ENCODE measurements around the gene MYPN.
A peak's percentile ranks its signal among the peaks of the same experiment; 100 is the strongest.

MYPN gene

DNA sequence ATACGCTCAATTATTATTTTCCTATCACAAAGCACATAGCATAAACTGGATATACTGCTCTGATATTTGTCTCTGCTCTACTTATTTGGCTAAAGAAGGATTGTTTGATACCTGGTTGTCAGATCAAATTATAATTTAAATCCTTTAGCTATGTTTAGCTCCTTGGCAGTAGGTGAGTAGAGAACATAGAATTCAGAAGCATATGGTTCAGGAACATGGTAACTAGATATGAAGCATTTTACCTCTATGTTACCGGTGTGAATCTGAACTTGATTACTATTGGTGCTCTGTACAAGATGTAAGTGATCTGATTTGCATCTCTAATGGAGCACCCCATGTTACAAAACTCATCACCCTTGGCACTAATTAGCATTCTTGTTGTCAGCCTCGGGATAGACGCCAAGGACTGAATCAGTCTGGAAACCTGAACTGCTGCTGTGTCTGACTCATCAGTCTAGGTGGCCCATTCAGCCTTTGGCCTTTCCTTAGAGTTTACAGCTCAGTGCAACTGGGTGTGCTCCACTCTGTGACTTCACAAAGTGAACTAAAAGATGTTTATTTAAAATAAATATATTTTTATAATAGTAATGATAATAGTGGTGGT, 12.3 kb upstream of the MYPN start:
- DNase-seq (ENCODE audit: extremely low read depth, low read depth), result peak; percentile 78
- no peak for TF ChIP-seq CTCF (IDR thresholded peaks at IDR 0.05; ENCODE audit: low read depth, low read length)

GRCh38 chr10:68099736-68100135, 9.6 kb upstream of the MYPN start:
- TF ChIP-seq CTCF (IDR thresholded peaks at IDR 0.05; ENCODE audit: low read depth, low read length), result no peak
- no peak for DNase-seq (ENCODE audit: extremely low read depth, low read depth)

GRCh38 chr10:68101066-68101465, 8.2 kb upstream of the MYPN start:
- DNase-seq (ENCODE audit: extremely low read depth, low read depth), result no peak
- no peak for TF ChIP-seq CTCF (IDR thresholded peaks at IDR 0.05; ENCODE audit: low read depth, low read length)

- DNase-seq (ENCODE audit: extremely low read depth, low read depth), result no peak
These were observed 5.9 kb upstream of the MYPN start for GRCh38 chr10:68103261-68103878.

GRCh38 chr10:68103901-68104300, 5.4 kb upstream of the MYPN start:
- DNase-seq (ENCODE audit: extremely low read depth, low read depth), result no peak
- TF ChIP-seq CTCF (IDR thresholded peaks at IDR 0.05; ENCODE audit: low read depth, low read length), result no peak

More at GRCh38 chr10:68103261-68103878, 5.9 kb upstream of the MYPN start:
- no peak for TF ChIP-seq CTCF (IDR thresholded peaks at IDR 0.05; ENCODE audit: low read depth, low read length)

DNA sequence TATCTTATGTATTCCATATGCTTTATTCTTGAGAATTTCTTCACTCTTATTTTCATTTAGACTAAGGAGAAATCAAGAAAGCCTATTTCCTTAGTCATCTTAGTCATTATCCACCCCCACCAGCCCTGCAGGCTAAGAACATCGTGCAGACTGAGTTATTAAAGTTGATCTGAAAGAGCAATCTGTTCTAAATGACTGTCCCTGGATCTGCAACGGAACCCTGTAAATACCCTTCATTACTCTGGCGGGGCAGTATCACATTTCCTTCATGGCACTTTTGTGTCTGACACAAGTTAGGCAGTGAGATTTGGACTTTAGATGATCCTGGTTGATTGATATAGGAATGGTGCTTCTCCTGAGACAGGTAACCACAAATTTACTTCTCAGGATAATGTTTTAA, 3.5 kb upstream of the MYPN start:
- DNase-seq (ENCODE audit: extremely low read depth, low read depth), result no peak
- TF ChIP-seq CTCF (IDR thresholded peaks at IDR 0.05; ENCODE audit: low read depth, low read length), result no peak

- no peak for DNase-seq (ENCODE audit: extremely low read depth, low read depth)
- no peak for TF ChIP-seq CTCF (IDR thresholded peaks at IDR 0.05; ENCODE audit: low read depth, low read length)
These were observed 2.6 kb upstream of the MYPN start for GRCh38 chr10:68106656-68107055.

Data from AG09319 (cell line).